22Rv1 (cell line): Measurements from ENCODE around the gene HGS.

Experiments used
- H3K27ac ChIP-seq: fragments of 450-650 bp; 2 replicates; pipeline ENCODE4 v1.5.1; 2017
- CTCF ChIP-seq: fragments of 450-650 bp; IDR thresholded peaks from 2 replicates; pipeline ENCODE4 v1.5.1; 2017; ENCODE audit warnings: mild to moderate bottlenecking
- ZFX ChIP-seq: fragments of 450-650 bp; IDR thresholded peaks from 2 replicates; pipeline ENCODE4 v1.6.1; 2017; ENCODE audit warnings: antibody characterized with exemption, borderline replicate concordance

Gene HGS

GRCh38 chr17:81656118-81656743 lies 27.6 kb upstream of the HGS start, which contains the start of gene PDE6G:
Gene PDE6G (minus strand): TSS chr17:81656542. CDS start chr17:81653305, 3,237 bp downstream.
- TF ChIP-seq CTCF (no peak), ZFX (no peak)
- no peak within 1 kb of the TSS for H3K27ac ChIP-seq

DNA sequence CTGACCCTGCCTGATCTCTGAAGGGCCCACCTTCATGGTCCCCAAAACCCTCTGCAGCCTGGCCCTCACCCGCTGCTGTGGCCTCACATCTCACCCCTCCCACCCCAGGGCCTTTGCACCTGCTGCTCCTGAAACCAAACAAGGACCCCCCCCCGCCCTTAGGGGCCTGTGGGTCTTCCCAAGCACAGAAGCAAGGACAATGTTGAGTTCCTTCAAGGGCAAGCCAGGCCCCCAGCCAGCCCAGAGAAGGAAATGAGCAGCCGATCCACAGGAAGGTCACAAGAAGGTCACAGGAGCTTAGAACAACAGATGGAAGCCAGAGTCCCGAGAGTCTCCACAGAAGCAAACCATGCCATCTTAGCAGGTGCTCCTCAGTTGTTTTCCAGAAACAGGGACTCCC lies 27.0 kb upstream of the HGS start:
- TF ChIP-seq CTCF (no peak), ZFX (no peak)
- no peak overlapping the region for H3K27ac ChIP-seq

DNA sequence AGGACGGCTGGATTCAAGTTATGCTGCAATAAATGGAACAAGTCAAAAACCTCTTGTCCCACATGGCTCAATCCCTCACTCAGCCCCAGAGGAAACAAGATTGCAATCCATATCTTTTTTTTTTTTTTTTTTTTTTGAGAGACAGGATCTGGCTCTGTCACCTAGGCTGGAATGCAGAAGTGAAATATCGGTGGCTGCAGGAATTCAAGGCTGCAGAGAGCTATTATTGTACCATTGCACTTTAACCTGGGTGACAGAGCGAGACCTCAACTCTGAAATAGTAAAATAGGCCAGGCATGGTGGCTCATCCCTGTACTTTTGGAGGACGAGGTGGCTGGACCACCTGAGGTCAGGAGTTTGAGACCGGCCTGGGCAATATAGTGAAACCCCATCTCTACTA lies 24.8 kb upstream of the HGS start:
- peak overlapping the region; percentile 52 for H3K27ac ChIP-seq
- TF ChIP-seq CTCF: no peak
- TF ChIP-seq ZFX: no peak

DNA sequence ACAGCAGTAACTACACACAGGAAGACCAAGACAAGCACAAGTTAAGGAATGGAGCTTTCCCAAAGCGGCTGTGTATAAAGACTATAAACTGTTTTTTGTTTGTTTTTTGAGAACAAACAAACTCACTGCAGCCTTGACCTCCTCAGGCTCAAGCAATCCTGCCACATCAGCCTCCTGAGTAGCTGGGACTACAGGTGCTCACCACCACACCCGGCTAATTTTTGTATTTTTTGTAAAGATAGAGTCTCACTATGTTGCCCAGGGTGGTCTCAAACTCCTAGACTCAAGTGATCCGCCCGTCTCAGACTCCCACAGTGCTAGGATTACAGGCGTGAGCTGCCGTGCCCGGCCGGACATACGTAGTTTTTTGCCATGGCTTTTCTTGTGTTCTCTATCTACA lies 23.4 kb upstream of the HGS start:
- TF ChIP-seq ZFX: no peak
- TF ChIP-seq CTCF: no peak
- peak overlapping the region; percentile 52 for H3K27ac ChIP-seq

DNA sequence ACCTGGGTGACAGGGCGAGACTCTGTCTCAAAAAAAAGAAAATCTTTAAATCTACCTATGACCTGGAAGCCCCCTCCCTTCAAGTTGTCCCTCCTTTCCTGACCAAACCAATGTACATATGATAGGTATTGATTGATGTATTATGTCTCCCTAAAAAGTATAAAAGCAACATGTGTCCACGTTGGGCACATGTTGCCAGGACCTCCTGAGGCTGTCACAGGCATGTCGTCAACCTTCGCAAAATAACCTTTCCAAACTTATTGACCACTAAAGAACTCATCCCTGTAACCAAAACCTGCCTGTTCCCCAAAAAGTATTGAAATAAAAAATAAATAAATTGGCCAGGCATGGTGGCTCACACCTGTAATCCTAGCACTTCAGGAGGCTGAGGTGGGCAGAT lies 21.8 kb upstream of the HGS start:
- no peak for TF ChIP-seq CTCF
- H3K27ac ChIP-seq: no peak overlapping the region

DNA sequence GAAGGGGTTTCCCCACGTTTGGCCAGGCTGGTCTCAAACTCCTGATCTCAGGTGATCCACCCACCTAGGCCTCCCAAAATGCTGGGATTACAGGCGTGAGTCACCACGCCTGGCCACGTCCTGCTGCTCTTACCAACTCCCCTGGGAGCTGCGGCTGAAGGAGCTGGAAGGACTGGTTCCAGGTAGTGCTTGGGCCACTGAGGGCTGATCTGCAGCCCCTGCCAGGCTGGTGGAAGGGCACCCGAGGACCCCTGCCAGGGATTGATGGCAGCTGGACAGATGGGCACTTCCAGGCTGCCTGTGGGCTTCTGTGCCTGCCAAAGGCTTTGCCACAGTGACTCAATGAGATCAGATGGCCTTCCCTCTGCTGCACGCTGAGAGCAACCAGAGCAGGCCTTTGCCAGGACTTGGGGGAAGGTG lies 19.8 kb upstream of the HGS start:
- no peak for TF ChIP-seq CTCF
- no peak for TF ChIP-seq ZFX
- peak overlapping the region; percentile 34 for H3K27ac ChIP-seq

DNA sequence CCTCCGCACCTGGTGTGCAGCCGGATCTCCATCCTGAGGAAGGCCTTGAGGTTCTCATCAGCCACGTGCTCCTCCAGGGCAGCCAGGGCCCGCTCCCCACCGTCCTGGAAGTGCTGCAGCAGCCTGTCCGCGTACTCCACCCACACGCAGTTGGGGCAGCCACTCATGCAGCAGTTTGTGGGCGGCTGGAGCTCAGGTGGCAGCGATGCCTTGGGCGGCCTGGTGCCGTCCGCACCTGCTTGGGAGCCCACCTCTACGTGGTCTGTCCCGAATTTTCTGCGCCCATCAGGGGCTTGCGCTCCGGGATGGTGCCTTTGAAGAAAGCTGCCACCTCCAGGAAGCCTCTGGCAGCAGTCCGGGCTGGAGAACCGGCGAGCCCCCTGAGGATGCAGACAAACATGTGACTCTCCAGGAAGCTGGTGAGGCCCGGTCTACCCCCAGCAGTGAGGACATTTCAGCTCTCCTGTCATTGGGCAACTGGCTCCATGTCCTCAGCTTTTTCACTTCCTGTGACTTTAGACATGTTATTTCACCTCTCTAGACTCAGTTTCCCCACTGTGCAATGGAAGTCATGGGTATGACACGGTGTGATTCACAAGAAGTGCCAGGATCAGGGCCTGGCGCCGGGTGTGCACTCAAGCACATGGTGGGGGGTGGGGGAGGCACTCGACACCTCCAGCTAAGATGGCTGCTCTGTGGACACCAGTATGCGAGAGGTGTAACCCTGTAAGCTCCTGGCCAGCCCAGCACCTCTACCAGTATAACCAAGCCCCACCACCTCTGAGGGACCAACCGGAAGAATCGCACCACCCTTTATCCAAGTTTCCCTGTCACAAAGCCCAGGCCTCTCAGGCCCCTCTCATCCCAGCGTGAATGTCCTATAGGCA lies 18.4 kb upstream of the HGS start:
- TF ChIP-seq CTCF (no peak), ZFX (no peak)
- H3K27ac ChIP-seq: peak overlapping the region; percentile 84
